ENCODE measurements around the gene SNX25. TPM values are rescaled to one million over a fixed set of nuclear protein-coding genes. Genes with fewer than 3 reads are reported as not detected.

SNX25 gene
- total RNA-seq, 4 donors from 2014 or later, result 11.3 to 17.3 (median 13.4) TPM

GRCh38 chr4:185296665-185297460, 87.5 kb downstream of the SNX25 start:
- Histone ChIP-seq H3K4me1 (no peaks in the 10 kb centered on the region), H3K27ac (no peak overlapping the region), H3K36me3 (peaks cover 0 to 22% of the 10 kb centered on the region in 2 donors), H3K4me3 (no peak overlapping the region), H3K9me3 (no peaks in the 10 kb centered on the region), H3K27me3 (no peaks in the 10 kb centered on the region)
- ATAC-seq, result no peak
- no peak for TF ChIP-seq POLR2A (IDR thresholded peaks at IDR 0.05)
- TF ChIP-seq, protein P1, sequence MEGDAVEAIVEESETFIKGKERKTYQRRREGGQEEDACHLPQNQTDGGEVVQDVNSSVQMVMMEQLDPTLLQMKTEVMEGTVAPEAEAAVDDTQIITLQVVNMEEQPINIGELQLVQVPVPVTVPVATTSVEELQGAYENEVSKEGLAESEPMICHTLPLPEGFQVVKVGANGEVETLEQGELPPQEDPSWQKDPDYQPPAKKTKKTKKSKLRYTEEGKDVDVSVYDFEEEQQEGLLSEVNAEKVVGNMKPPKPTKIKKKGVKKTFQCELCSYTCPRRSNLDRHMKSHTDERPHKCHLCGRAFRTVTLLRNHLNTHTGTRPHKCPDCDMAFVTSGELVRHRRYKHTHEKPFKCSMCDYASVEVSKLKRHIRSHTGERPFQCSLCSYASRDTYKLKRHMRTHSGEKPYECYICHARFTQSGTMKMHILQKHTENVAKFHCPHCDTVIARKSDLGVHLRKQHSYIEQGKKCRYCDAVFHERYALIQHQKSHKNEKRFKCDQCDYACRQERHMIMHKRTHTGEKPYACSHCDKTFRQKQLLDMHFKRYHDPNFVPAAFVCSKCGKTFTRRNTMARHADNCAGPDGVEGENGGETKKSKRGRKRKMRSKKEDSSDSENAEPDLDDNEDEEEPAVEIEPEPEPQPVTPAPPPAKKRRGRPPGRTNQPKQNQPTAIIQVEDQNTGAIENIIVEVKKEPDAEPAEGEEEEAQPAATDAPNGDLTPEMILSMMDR (IDR thresholded peaks at IDR 0.05 in 4 of 5, conservative IDR thresholded peaks at IDR 0.05 in 1 of 5), result no peak
- no peak for DNase-seq
- in situ Hi-C loops (cut with MboI; ENCODE audit: low sequenced_read_pairs in 4 of 4) (no loop called here), intact Hi-C loops (cut with DNase I; ENCODE audit: low total_unique reads) (no loop called here)

GRCh38 chr4:185298728-185299430, 89.5 kb downstream of the SNX25 start:
- no peak overlapping the region for H3K4me3 ChIP-seq
- ATAC-seq (no peak), DNase-seq (no peak)
- H3K27ac ChIP-seq, result no peak overlapping the region
- TF ChIP-seq, protein P1 (IDR thresholded peaks at IDR 0.05 in 4 of 5, conservative IDR thresholded peaks at IDR 0.05 in 1 of 5), result no peak
- in situ Hi-C loops (cut with MboI; ENCODE audit: low sequenced_read_pairs in 4 of 4) (no loop called here), intact Hi-C loops (cut with DNase I; ENCODE audit: low total_unique reads) (no loop called here)
- H3K4me1 ChIP-seq, result no peaks in the 10 kb centered on the region
- no peaks in the 10 kb centered on the region for H3K27me3 ChIP-seq
- H3K36me3 ChIP-seq, result peaks cover 0 to 7% of the 10 kb centered on the region in 2 donors
- H3K9me3 ChIP-seq, result no peaks in the 10 kb centered on the region

GRCh38 chr4:185304541-185304940, 95.1 kb downstream of the SNX25 start:
- Histone ChIP-seq H3K9me3 (no peaks in the 10 kb centered on the region), H3K36me3 (peaks cover 0 to 3% of the 10 kb centered on the region in 2 donors), H3K4me3 (no peak overlapping the region), H3K27ac (no peak overlapping the region), H3K27me3 (no peaks in the 10 kb centered on the region), H3K4me1 (no peaks in the 10 kb centered on the region)
- in situ Hi-C loops (cut with MboI; ENCODE audit: low sequenced_read_pairs in 4 of 4) (no loop called here), intact Hi-C loops (cut with DNase I; ENCODE audit: low total_unique reads) (loop anchor here (10.0 kb wide), 1 partner anchor 90 kb away; no protein-coding TSS in a partner anchor)
- DNase-seq (no peak), ATAC-seq (no peak)
- TF ChIP-seq POLR2A (IDR thresholded peaks at IDR 0.05), result no peak
- TF ChIP-seq, protein P1 (IDR thresholded peaks at IDR 0.05 in 4 of 5, conservative IDR thresholded peaks at IDR 0.05 in 1 of 5), result no peak

DNA sequence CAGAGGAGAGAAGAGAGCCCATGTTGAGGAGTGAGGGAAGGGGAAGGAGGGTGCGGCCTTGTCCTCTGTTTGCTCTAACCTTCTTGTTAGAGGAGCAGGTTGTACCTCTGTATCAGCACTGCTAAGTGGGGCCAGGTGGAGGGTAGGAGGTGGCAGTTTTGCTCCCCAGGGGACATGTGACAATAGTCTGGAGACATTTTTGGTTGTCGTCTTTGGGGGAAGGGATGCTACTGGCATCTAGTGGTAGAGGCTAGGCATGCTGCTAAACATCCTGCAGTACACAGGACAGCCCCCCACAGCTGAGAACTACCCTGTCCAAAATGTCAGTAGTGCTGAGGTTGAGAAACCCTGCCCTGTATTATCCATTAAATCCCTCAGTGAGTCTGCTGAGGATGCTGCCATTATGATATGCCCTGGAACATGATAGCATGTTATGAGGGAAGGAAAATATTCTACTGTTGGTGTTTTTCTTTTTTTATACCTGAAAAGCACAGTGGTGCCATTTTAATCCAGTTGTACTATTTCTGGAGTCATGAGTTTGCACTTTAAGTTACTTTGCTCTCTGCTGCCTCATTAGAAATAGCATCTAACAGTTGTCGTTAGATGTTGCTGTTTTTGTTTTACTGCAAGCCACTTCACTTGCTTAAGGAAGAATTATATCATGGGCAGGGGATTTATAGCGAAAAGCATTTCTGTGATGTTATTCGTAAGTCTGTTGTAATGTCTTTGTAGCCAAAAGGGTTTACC, 95.7 kb downstream of the SNX25 start:
- Histone ChIP-seq H3K9me3 (no peaks in the 10 kb centered on the region), H3K27ac (no peak overlapping the region), H3K4me3 (no peak overlapping the region), H3K27me3 (no peaks in the 10 kb centered on the region), H3K4me1 (no peaks in the 10 kb centered on the region), H3K36me3 (peaks cover 0 to 3% of the 10 kb centered on the region in 2 donors)
- in situ Hi-C loops (cut with MboI; ENCODE audit: low sequenced_read_pairs in 4 of 4) (no loop called here), intact Hi-C loops (cut with DNase I; ENCODE audit: low total_unique reads) (loop anchor here (10.0 kb wide), 1 partner anchor 90 kb away; no protein-coding TSS in a partner anchor)
- ATAC-seq (no peak), DNase-seq (no peak)
- no peak for TF ChIP-seq POLR2A (IDR thresholded peaks at IDR 0.05)
- TF ChIP-seq, protein P1 (IDR thresholded peaks at IDR 0.05 in 4 of 5, conservative IDR thresholded peaks at IDR 0.05 in 1 of 5), result peak in 2 of 5 experiments; percentile 22 to 34

All from gastrocnemius medialis (tissue), 4 donors.